H1 (cell line): Measurements from ENCODE around the gene RGS8. TPM values are rescaled to one million over a fixed set of nuclear protein-coding genes. Genes with fewer than 3 reads are reported as not detected.

Experiments used
- CHD7 ChIP-seq: fragments of 300-600 bp; sonication (generic); IDR thresholded peaks from 2 replicates; pipeline ENCODE4 v1.7.1; 2012; ENCODE audit warnings: low read length, moderate library complexity, mild to moderate bottlenecking, inconsistent platforms; ENCODE audit not compliant: insufficient replicate concordance
- FOSL1 ChIP-seq: IDR thresholded peaks from 2 replicates; pipeline ENCODE4 v1.6.1; 2011; ENCODE audit warnings: mild to moderate bottlenecking, low read depth, low read length, moderate library complexity; ENCODE audit not compliant: insufficient read depth
- POLR2AphosphoS5 ChIP-seq: IDR thresholded peaks from 2 replicates; pipeline ENCODE4 v1.6.1; 2011; ENCODE audit warnings: low read depth, low read length
- SP4 ChIP-seq: IDR thresholded peaks from 2 replicates; pipeline ENCODE4 v1.6.1; 2012; ENCODE audit warnings: low read length, inconsistent platforms
- TBP ChIP-seq: IDR thresholded peaks from 2 replicates; pipeline ENCODE4 v1.6.1; 2011; ENCODE audit warnings: low read depth, low read length, improper control_type of control experiment
- ZNF274 ChIP-seq: IDR thresholded peaks from 2 replicates; pipeline ENCODE4 v1.7.0; 2012; ENCODE audit warnings: low read length, borderline replicate concordance; ENCODE audit errors: extremely low read depth
- polyA plus RNA-seq, 7 experiments: library from polyadenylated mRNA; depleted of rRNA in 3 of 7; stranded (reverse) in 5 of 7; unstranded in 2 of 7; fragments of >200 nt in 5 of 7; fragments of 200-250 nt in 2 of 7; gene quantifications; 1 replicate in 5 of 7; 2 replicates in 1 of 7; 4 replicates in 1 of 7; pipeline versions ENCODE4 v1.2.1 to v1.2.3, GENCODE V29; 2011 to 2013; ENCODE audit warnings: missing spikeins in 2 of 7, mixed read lengths in 2 of 7
- total RNA-seq: library from RNA; stranded (reverse); fragmentation: NEBNext Ultra II Directional; extraction: Animal tissue kit (Norgen Biotek cat#: 25700); gene quantifications from 2 replicates; pipeline ENCODE4 v1.2.1, GENCODE V29; 2021

The RGS8 gene
- total and polyA plus RNA-seq, 2 of the 8 experiments (the other 6 are each of a cell fraction or from before 2014, with no cell fraction given) = 0.13 to 0.23 TPM

GRCh38 chr1:182666706-182667105 is 17.7 kb downstream of the RGS8 start (continued):
- TF ChIP-seq ZNF274 = no peak
- TF ChIP-seq FOSL1 = no peak
- no peak for TF ChIP-seq CHD7
- TF ChIP-seq SP4 = no peak
- TF ChIP-seq TBP = no peak
- no peak for TF ChIP-seq POLR2AphosphoS5
